Measurements from ENCODE around the gene ALG12. TPM values are rescaled to one million over a fixed set of nuclear protein-coding genes. Genes with fewer than 3 reads are reported as not detected.

The ALG12 gene
- total RNA-seq, 3 donors from 2014 or later (not counting 1 experiment from before 2014, with no cell fraction given) = 17.2 to 22.7 (median 19.2) TPM

GRCh38 chr22:49926916-49927315, 8.7 kb upstream of the ALG12 start:
- no peak overlapping the region for H3K27ac ChIP-seq (ENCODE audit: low read length)
- no peak overlapping the region for H3K4me3 ChIP-seq (ENCODE audit: low read length)
- H3K27ac Mint-ChIP-seq = peak overlapping the region; percentile 48 to 62
- ATAC-seq = no peak
- H3K4me1 ChIP-seq (ENCODE audit: control insufficient read depth, insufficient read depth, low read length) = peaks cover 40% of the 10 kb centered on the region
- TF ChIP-seq, protein P1, sequence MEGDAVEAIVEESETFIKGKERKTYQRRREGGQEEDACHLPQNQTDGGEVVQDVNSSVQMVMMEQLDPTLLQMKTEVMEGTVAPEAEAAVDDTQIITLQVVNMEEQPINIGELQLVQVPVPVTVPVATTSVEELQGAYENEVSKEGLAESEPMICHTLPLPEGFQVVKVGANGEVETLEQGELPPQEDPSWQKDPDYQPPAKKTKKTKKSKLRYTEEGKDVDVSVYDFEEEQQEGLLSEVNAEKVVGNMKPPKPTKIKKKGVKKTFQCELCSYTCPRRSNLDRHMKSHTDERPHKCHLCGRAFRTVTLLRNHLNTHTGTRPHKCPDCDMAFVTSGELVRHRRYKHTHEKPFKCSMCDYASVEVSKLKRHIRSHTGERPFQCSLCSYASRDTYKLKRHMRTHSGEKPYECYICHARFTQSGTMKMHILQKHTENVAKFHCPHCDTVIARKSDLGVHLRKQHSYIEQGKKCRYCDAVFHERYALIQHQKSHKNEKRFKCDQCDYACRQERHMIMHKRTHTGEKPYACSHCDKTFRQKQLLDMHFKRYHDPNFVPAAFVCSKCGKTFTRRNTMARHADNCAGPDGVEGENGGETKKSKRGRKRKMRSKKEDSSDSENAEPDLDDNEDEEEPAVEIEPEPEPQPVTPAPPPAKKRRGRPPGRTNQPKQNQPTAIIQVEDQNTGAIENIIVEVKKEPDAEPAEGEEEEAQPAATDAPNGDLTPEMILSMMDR (IDR thresholded peaks at IDR 0.05) = no peak
- no peaks in the 10 kb centered on the region for H3K36me3 Mint-ChIP-seq
- H3K27me3 Mint-ChIP-seq (ENCODE audit: low read depth in 2 of 2) = no peaks in the 10 kb centered on the region
- no peaks in the 10 kb centered on the region for H3K9me3 Mint-ChIP-seq
- WGBS (ENCODE audit: insufficient coverage) = 93% methylated on average over 18 of the region's 18 CpGs
- no peaks in the 10 kb centered on the region for H3K27me3 ChIP-seq (ENCODE audit: control insufficient read depth, insufficient read depth, low read length)
- intact Hi-C loops (cut with micrococcal nuclease) = no loop called here
- H3K36me3 ChIP-seq (ENCODE audit: control insufficient read depth, insufficient read depth, low read length) = no peaks in the 10 kb centered on the region
- no peak for DNase-seq
- H3K4me3 Mint-ChIP-seq = peak overlapping the region; percentile 54
- H3K4me1 Mint-ChIP-seq = peaks cover 20% of the 10 kb centered on the region in 2 donors
- no peaks in the 10 kb centered on the region for H3K9me3 ChIP-seq (ENCODE audit: control insufficient read depth, insufficient read depth, low read length)

- 9% methylated on average over 24 of the region's 24 CpGs for WGBS (ENCODE audit: insufficient coverage)
- intact Hi-C loops (cut with micrococcal nuclease) = no loop called here
- H3K27ac Mint-ChIP-seq = peak overlapping the region; percentile 91 to 94
- peak overlapping the region; percentile 82 for H3K27ac ChIP-seq (ENCODE audit: low read length)
- peak; percentile 44 to 95 for DNase-seq
- peaks cover 15 to 20% of the 10 kb centered on the region in 2 donors for H3K4me1 Mint-ChIP-seq
- no peaks in the 10 kb centered on the region for H3K36me3 Mint-ChIP-seq
- TF ChIP-seq, protein P1 (IDR thresholded peaks at IDR 0.05) = no peak
- no peaks in the 10 kb centered on the region for H3K9me3 ChIP-seq (ENCODE audit: control insufficient read depth, insufficient read depth, low read length)
- no peaks in the 10 kb centered on the region for H3K27me3 Mint-ChIP-seq (ENCODE audit: low read depth in 2 of 2)
- peaks cover 27% of the 10 kb centered on the region for H3K4me1 ChIP-seq (ENCODE audit: control insufficient read depth, insufficient read depth, low read length)
- peak; percentile 72 to 75 (median 72) for ATAC-seq
- peak overlapping the region; percentile 7 for H3K4me3 ChIP-seq (ENCODE audit: low read length)
- H3K4me3 Mint-ChIP-seq = peak overlapping the region; percentile 79
- peaks cover 11% of the 10 kb centered on the region for H3K36me3 ChIP-seq (ENCODE audit: control insufficient read depth, insufficient read depth, low read length)
- H3K9me3 Mint-ChIP-seq = no peaks in the 10 kb centered on the region
- H3K27me3 ChIP-seq (ENCODE audit: control insufficient read depth, insufficient read depth, low read length) = no peaks in the 10 kb centered on the region
These were observed 7.4 kb upstream of the ALG12 start for GRCh38 chr22:49925525-49926128.

- Histone ChIP-seq H3K27ac (ENCODE audit: low read length) (no peak overlapping the region), H3K36me3 (ENCODE audit: control insufficient read depth, insufficient read depth, low read length) (peaks cover 15% of the 10 kb centered on the region), H3K4me3 (ENCODE audit: low read length) (no peak overlapping the region), H3K27me3 (ENCODE audit: control insufficient read depth, insufficient read depth, low read length) (no peaks in the 10 kb centered on the region), H3K4me1 (ENCODE audit: control insufficient read depth, insufficient read depth, low read length) (peaks cover 23% of the 10 kb centered on the region), H3K9me3 (ENCODE audit: control insufficient read depth, insufficient read depth, low read length) (no peaks in the 10 kb centered on the region)
- TF ChIP-seq, protein P1 (IDR thresholded peaks at IDR 0.05) = no peak
- ATAC-seq (no peak), DNase-seq (no peak)
- intact Hi-C loops (cut with micrococcal nuclease) = no loop called here
- Mint-ChIP-seq H3K9me3 (no peaks in the 10 kb centered on the region), H3K27me3 (ENCODE audit: low read depth in 2 of 2) (no peaks in the 10 kb centered on the region), H3K27ac (no peak overlapping the region), H3K4me3 (no peak overlapping the region), H3K4me1 (peaks cover 14 to 31% of the 10 kb centered on the region in 2 donors), H3K36me3 (no peaks in the 10 kb centered on the region)
- 96% methylated on average over 31 of the region's 31 CpGs for WGBS (ENCODE audit: insufficient coverage)
These were observed 6.0 kb upstream of the ALG12 start for GRCh38 chr22:49924113-49924833.
